Epidermal melanocyte (primary cell): ENCODE data around the gene SAMD15.
"Not testable (repeated sequence)": the region's sequence is repeated elsewhere in the genome, so short reads cannot be mapped to it uniquely, and the experiment has no call there.

Experiments used
- DNase-seq: peaks from one replicate; pipeline ENCODE4 v3.0.0; 2011; ENCODE audit warnings: low spot score; ENCODE audit not compliant: insufficient read length

The SAMD15 gene

DNA sequence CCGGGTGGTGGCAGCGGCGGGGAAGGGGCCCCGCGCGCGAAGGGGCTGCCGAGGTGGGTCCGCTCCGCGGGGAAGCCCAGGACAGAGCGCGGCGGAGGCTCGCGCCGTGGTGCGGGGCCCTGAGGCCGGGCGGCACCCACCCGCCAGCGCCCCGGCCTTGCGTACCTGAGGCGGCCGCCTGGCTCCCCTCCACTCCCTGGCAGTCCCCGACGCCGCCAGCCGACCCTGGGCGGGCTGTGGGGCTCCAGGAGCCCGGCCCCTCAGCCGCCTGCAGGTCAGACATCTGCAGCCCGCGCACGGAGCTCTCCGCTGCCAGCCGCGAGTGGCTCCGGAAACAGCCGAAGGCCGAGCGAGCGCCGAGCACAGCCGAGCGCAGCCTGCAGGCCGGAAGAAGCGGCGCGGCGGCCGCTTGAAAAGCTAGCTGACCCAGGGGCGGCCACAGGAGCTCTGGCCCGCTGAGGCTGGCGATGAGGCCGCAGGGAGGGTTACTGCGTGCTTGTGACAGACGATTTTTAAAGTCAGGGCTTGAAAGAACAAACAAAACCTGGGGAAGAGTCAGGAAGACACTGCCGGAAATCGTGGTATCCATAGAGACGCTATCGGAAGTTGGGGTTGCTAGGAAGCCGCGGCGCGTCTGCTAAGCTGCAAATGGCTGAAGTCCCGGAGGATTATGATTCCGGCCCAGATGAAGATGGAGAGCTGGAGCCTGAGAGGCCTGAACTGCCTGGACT, at the start of gene SAMD15, which contains the start of gene TMED8:
Gene SAMD15 (plus strand): TSS at position 609 of the 731 bp plus-strand sequence. CDS start 40 bp downstream, at position 649.
Gene TMED8 (minus strand): TSS at position 324 of the 731 bp plus-strand sequence. CDS start 41 bp downstream, at position 283.
- DNase-seq = peak; percentile 88

DNA sequence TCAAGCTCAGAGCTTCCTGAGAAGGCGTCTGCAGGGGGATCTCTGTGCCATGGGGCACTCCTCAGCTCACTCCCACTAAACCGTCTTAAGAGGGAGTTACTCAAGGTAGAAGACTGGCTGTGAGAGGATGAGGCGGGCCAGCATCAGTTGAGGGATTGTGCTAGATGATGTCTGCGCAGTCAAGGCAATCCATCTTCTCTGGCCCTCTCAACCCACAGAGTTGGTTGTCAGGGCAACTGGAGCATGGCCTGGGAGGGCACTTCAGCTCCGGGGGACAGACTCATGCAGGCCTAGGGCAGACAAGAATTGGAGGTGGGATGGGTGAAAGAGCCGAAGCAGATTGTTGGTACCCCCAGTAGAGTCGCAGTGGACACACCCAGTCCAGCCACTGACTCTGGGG, 47.3 kb upstream of the SAMD15 start:
- no peak for DNase-seq

DNA sequence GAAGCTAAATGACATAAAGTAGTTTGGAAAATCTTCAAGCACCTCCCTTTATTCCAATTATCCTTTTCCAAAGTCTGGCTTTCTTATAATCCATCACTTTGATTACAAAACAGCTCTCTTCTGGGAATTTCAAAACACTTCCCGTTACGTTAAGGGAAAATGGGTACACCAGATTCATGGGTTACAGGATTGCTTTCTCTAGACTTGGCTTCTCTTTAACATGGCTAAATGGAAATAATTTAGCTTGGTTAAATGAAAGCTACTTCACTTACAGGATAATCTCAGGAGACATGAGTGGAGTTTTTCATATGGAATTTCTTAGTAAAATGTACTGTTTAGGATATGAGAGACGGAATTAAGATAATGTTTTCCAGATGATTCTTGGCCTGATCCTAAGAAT, 41.6 kb upstream of the SAMD15 start:
- DNase-seq = no peak

DNA sequence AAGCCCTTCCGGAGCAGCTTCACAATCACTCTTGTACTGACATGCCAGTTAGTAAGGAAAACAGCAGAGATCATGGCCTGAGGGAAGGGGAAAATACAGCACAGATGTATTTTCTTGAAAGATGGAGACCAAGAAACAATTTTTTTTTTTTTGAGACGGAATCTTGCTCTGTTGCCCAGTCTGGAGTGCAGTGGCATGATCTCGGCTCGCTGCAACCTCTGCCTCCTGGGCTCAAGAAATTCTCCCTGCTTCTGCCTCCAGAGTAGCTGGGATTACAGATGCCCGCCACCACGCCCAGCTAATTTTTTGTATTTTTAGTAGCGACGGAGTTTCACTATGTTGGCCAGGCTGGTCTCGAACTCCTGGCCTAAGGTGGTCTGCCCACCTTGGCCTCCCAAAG, 39.9 kb upstream of the SAMD15 start:
- not testable (repeated sequence) for DNase-seq

DNA sequence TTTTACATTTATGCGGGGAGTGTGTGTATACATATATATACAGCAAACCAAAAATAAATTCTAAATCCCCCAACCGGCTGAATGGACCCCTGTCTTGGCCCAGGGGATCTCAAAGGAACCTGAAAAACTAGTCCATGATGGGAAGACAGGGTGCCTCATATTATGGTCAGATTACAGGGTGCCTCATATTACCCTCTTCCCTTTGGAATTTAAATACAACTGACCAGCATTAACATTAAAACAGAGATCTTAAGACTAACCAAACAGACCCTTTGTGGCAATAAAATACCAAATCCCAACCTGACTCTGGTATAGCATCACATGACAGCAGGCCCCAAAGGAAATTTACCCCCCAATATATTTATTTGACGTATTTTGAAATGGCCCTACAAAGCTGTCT, 39.3 kb upstream of the SAMD15 start:
- no peak for DNase-seq

DNA sequence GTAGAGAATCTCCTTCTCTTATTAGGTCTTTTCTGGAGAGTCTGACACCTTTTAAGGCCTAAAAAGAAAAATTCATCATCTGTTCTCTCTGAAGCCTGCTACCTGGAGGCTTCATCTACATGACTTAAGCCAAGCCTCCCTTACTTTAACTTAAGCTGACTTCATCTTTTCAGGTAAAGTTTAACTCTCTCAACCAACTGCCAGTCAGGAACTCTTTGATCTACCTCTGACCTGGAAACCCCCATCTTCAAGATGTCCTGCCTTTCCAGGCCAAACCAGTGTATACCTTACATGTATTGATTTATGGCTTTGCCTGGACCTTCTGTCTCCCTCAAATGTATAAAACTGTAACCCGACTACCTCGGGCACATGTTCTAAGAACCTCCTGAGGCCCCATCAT, 38.9 kb upstream of the SAMD15 start:
- DNase-seq = no peak

DNA sequence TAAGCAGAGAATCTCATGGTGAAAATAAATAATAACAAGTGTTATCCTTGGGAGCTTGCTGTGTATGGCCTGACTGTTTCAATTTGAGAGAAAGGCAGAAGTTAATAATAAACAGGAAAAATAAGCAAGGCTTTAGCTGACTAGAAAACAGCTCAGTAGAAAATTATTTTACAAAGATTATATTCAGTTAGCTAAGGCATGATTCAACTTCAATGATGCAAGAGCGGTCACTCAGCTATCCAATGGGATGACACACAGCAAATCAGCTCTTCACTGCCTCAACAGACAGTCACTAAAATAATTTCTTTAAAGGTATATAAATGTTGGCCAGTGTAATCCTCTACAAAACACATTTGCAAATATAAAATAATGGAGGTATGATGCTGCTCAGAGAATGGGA, 37.8 kb upstream of the SAMD15 start:
- no peak for DNase-seq

DNA sequence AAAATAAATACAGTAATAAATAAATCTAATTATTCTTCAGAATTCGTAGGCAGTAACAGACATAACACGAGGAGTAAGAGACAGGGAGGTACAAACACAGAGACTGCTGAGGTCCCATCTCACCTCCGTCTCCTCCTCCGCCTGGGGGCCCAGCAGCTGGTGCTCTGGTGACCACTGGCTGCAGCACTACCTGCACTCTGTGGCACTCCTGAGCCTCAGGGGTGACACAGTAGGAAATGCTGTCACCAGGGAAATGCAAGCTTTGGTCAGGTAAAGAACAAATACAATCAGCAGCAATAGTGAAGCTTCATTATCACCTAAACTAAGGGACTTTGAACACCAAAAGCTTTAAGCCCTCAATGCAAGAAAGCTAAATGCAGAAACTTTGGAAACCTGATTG, 36.8 kb upstream of the SAMD15 start:
- DNase-seq = no peak

DNA sequence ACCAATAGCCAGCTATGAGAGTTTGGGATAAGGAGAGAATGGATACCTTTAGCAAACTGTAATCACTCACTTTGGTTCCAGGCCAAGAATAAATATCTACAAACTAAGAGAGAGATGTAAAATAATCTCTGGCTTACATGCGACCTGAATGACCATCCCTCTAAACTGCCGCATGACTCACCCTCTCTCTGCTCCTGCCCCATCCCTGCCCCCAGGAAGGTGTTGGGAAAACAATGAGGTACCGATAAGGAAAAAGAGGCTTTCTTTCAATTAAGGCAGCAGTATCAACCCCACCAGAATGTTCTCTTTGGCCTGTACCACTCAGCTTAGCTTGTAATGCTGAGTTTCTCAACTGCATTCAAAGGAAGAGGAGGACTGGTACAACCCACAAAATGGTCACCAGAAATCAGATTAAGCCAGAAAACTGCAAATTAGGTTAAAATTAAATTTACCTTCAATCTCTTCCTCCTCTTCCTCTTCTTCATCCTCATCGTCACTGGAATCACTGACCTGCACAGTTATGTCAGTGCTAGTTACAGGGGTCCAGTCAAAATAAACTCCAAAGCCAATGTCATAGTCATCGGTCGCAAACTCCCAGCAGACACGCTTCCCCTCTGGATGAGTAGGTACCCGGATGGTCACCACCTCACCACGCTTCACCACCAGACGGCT, 34.3 kb upstream of the SAMD15 start:
- DNase-seq = no peak

DNA sequence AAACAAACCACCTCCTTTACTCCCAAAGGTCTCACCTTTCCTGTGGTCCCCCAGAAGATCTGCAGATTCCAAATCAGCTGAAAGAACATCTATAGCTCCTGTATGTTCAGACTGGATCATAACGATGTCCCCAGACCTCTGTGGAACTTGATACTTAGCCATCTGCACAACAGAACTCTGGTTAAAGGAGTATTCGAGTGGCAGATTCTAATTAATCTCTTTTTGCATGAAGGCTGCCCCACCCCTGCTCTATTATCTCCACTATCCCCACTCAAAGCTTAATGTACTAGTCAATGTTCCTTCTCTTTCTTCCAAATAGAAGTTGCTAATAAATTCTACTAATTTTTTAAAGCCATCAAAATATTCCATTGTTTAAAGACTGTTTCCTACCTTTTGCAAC, 33.5 kb upstream of the SAMD15 start:
- DNase-seq = no peak

DNA sequence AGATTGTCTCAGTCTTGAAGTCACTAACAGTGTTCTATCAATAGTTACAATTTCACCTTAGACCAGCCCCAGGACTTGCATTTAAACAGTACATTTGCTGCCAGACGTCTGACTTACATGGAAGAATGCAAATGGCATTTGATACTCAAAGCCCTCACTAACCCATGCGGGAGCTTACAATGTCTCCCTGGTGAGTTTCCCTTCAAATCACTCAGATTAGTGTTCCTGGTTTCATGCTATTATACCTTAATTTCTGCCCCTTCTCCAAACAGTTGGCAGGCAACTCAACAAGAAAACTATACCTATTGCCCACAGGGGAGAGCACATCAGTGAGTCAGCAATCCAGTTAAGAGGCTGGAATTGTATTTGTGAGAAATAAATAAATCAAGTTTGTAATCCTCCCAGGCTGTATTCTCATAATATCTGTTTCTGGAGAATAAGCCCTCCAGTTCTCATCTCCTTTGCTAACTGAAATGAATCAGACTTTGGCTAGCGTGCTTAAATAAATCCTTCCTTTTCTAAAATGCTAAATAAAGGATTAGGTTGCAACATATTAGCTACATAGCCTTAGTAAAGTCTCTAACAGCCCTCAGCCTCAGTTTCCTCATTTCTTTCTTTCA, 32.7 kb upstream of the SAMD15 start:
- no peak for DNase-seq

DNA sequence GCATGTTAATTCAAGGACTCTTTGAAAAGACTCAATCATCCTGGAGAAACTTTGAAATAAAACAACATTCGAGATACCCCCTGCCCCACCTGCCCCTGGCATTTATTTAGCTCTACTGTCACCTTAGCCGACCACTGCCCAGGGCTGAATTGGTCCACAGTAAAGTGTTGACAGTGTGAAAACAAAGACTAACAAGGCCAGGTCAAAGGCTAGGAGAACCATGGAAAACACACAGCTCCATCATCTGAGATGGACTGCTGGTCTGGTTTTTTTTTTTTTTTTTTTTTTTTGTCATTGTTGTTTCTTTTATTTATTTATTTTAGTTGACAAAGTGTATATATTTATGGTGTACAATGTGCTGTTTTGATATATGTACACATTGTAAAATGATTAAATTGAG, 30.7 kb upstream of the SAMD15 start:
- no peak for DNase-seq

DNA sequence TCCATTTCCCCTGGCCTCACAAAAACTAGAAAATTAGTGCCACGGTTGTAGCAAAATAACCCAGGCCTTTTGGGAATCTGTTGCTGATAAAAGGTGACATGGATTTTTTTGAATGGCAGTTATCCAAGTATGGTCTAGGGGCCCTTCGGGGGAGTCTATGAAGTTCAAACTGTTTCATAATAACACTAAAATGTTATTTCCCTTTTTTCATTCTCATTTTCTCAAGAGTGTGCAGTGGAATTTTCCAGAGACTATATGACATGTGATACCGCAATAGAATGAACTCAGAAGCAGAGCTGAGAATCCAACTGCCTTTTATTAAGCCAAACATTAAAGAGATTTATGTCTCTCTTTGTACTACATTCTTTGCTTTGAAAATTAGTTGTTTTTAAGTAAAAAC, 29.4 kb upstream of the SAMD15 start:
- DNase-seq = no peak

DNA sequence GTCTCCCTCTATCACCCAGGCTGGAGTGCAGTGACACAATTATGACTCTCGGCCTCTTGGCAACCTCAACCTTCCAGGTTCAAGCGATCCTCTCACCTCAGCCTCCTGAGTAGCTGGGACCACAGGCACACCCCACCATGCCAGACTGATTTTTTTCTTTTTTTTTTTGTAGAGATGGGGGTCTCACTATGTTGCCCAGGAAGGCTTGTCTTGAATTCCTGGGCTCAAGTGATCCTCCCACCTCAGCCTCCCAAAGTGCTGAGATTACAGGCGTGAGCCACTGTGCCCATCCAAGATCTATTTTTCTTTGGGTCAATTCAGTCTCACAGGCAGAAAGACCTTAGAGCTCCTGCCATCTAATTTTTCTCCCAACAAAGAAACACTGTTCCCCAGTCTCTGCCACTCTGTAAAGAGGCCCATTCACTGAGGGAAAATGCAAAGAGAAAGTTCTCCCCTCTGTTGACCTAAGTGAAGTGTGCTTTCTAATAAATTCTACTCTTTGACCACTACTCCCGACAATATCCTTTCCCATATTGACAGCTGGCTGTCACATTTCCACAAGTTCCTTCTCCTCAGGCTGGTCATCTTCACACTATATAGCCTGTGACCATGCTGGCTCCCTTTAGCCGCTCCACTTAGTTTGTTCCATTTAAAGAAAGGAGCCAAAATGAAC, 23.6 kb upstream of the SAMD15 start:
- no peak for DNase-seq

DNA sequence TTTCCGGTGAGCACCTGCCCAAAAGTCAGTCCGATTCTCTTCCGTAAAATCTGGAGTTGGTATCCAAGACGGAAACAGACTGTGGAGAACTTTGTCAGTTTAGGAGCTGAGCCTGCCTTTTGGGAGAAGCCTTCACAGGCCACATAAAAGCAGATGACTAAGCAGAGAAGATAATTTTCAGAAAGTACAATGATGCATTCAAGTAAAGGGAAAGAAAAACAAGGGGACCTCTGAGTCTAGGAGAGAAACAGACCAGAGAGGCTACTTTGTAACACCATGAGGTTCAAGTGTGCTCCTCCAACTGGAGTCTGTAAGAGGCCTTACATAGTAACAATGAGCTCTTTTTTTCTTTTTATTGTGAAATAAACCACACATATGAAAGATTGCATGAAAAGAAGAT, 21.4 kb upstream of the SAMD15 start:
- no peak for DNase-seq

DNA sequence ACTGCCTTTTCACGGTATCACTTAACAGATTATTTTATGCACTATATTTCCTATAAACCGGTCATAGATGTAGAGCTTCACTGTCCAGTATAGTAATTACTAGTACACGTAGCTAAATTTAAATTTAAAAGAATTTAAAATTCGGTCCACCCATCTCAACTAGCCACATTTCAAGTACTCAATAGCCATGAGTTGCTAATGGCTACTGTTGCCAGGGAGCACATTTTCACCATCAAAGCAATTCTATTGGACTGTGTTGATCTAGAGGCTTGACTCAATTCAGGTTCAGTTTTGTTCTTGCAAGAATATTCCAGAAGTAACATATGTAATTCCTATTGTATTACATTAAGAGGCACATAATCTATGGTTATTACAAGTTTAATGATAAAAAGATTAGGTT, 20.3 kb upstream of the SAMD15 start:
- DNase-seq = no peak

DNA sequence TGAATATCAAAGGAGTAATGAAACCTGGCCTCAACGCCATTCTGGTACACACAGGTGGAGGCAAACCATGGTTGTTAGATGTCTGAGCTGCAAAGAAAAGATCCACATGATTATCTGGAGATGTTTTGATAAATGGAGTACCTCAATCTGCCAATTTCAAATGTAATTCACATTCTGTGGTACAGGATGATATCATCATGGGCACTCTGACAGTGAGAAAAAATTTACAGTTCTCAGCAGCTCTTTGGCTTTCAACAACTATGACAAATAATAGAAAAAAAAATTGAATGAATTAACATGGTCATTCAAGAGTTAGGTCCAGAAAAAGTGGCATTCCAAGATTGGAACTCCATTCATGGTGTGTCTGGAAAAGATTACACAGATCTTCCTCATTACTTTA, 17.6 kb upstream of the SAMD15 start:
- no peak for DNase-seq

DNA sequence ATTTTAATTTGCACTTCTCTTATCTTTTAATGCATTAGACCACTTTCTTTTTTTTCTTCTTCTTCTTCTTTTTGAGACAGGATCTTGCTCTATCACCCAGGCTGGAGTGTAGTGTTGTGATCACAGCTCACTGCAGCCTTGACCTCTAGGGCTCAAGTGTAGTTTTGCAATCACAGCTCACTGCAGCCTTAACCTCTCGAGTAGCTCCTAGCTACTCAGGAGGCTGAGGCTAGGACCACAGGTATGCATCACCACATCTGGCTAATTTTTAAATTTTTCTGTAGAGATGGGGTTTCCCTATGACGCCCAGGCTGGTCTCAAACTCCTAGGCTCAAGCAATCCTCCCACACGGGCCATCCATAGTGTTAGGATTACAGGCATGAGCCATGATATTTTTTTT, 13.0 kb upstream of the SAMD15 start:
- DNase-seq = no peak

DNA sequence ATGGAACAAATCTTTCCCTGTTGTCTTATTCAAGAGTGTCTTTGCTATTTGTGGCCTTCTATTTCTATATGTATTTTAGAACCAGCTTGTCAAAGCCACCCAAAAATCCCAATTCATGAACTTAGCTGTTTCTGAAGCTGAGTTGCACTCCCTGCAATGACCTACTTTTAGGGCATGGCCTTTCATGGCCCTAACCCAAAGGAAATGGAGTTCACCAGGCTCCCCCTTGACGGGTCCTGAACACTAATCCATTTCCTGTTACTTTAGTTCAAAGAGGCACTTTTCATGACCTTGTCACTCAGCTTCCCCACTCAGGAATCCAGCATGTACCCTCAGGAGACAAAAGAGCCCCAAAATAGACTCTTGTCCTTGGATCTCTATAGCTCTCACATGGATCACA, 7.9 kb upstream of the SAMD15 start:
- no peak for DNase-seq

DNA sequence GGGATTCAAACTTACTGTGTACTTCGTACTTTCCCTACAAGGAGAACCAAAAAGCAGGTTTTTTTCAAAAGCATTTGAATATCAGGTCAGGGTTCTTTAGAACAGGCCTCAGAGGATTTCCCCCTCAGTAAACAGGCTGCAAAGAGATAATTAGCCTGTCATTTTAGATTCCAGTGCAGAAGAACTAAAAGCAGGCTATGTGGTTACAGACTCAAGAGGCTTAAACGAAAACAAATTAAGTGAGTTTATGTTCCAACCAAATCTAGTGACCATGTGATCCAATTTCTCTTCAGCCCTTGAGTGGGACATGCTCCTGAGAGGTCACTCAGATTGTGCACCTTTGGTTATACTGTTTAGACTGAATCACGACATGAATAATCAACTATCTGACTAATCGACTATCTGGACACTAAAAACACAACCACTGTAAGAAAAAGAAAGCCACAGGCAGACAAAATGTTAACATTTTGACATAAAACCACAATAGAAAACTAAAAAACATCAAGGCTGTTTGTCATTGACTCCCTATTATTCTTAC, 4.8 kb upstream of the SAMD15 start:
- DNase-seq = no peak

DNA sequence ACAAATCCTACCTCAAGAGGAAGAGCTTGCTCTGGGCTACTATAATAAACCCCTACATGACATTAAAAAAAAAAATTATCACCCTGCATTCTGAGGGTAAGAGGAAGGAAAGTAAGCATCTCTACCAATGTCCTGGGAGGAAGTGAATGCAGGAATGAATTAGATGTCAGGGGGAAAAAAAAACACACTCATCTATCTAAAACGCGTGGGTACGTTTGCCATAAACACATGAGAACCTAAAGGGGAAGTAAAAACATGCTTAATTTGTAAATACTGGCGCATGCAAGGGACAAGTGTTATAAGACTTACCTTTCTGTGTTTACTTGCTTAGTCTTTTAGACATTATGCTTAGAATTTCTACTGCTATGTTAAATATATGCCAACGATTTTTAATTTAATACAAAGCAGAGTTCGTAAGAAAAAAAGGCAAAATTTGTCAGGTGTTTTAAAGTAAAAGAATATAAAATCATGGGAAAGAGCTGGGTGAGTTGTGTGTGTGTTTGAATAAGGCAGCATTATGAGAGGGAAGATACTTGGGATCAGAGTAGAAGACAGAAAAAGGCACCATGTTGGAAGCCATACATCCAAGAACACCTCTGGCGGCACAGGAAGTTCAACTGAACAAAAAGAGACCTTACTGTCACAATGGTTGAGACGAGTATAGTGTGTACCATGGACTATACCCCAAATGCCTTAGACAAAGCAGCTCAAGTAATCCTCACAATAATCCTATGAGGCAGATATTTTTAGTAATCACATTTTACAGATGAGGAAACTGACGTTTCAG, 1.8 kb upstream of the SAMD15 start:
- DNase-seq = no peak
